Kidney (tissue), 14 donors: ENCODE data around the gene RNF181. TPM values are rescaled to one million over a fixed set of nuclear protein-coding genes. Genes with fewer than 3 reads are reported as not detected.

Experiments
- DNase-seq, 5 donors: peaks; one replicate each; pipeline ENCODE4 v3.0.0-alpha.2; 2013 to 2020
- FAIRE-seq: peaks from 2 replicates; lab custom pipeline; 2012; peaks lifted over from hg19 to GRCh38; lab: Jason Lieb, UNC
- H3K27ac ChIP-seq, 2 donors: one replicate each; pipeline ENCODE4 v1.7.0; 2013; ENCODE audit warnings: low read depth in 2 of 2, low read length in 2 of 2, inconsistent platforms in 1 of 2
- H3K27me3 ChIP-seq: one replicate; pipeline ENCODE4 v1.7.1; 2013; ENCODE audit warnings: low read length, inconsistent platforms; ENCODE audit not compliant: control insufficient read depth, insufficient read depth
- H3K36me3 ChIP-seq, 3 donors: one replicate each; pipeline versions ENCODE4 v1.7.0 to v1.7.1; 2013; ENCODE audit warnings: low read length in 3 of 3, control low read depth in 1 of 3, inconsistent platforms in 1 of 3; ENCODE audit not compliant: insufficient read depth in 3 of 3, control insufficient read depth in 2 of 3
- H3K4me1 ChIP-seq, 3 donors: one replicate each; pipeline versions ENCODE4 v1.7.0 to v1.7.1; 2013; ENCODE audit warnings: low read length in 3 of 3, inconsistent platforms in 1 of 3, low read depth in 1 of 3; ENCODE audit not compliant: control insufficient read depth in 2 of 3, insufficient read depth in 2 of 3
- H3K4me3 ChIP-seq, 3 donors: one replicate each; pipeline versions ENCODE4 v1.7.0 to v1.8.1; 2013; ENCODE audit warnings: low read length in 3 of 3, control low read depth in 1 of 3, inconsistent platforms in 1 of 3
- H3K9ac ChIP-seq, 3 donors: one replicate each; pipeline versions ENCODE4 v1.7.0 to v1.7.1; 2013; ENCODE audit warnings: low read length in 3 of 3, control low read depth in 1 of 3, inconsistent platforms in 1 of 3
- H3K9me3 ChIP-seq, 3 donors: one replicate each; pipeline versions ENCODE4 v1.7.0 to v1.7.1; 2013; ENCODE audit warnings: low read length in 3 of 3, control low read depth in 1 of 3, inconsistent platforms in 1 of 3; ENCODE audit not compliant: control insufficient read depth in 2 of 3, insufficient read depth in 1 of 3
- intact Hi-C: fragments of 100-400 bp; cut with DNase I; formaldehyde crosslinking; loops from one replicate; pipeline ENCODE4 v1.11.1; 2022
- polyA plus RNA-seq: library from polyadenylated mRNA; stranded (reverse); fragments of 350-450 nt; fragmentation: Illumina TruSeq; extraction: RNeasy Lipid Tissue Mini Kit (QIAGEN cat#74804); gene quantifications from one replicate; pipeline ENCODE4 v1.2.3, GENCODE V29; 2014; ENCODE audit warnings: low read depth, low replicate concordance; ENCODE audit not compliant: insufficient read depth
- total RNA-seq: library from RNA; stranded (reverse); fragmentation: NEBNext Ultra II Directional; extraction: Animal tissue kit (Norgen Biotek cat#: 25700); gene quantifications from one replicate; pipeline ENCODE4 v1.2.1, GENCODE V29; 2021
- TF ChIP-seq, protein P1 (sequence below): IDR thresholded peaks from 3 replicates; pipeline ENCODE4 v1.5.1; 2012; ENCODE audit warnings: mild to moderate bottlenecking, moderate library complexity, borderline replicate concordance; ENCODE audit not compliant: insufficient read depth; ENCODE audit errors: extremely low read depth
- donor health status: control.
- donor health status: control.
- donor health status: control.
- donor health status: control.
- donor health status: control.
- donor health status: DM: yes; HTN: yes; CAD: no.
- donor health status: Normal renal cell carcinoma (clear cell type).

RNF181 gene
- total and polyA plus RNA-seq, 2 donors from 2014 or later = 89.9 to 407 TPM

DNA sequence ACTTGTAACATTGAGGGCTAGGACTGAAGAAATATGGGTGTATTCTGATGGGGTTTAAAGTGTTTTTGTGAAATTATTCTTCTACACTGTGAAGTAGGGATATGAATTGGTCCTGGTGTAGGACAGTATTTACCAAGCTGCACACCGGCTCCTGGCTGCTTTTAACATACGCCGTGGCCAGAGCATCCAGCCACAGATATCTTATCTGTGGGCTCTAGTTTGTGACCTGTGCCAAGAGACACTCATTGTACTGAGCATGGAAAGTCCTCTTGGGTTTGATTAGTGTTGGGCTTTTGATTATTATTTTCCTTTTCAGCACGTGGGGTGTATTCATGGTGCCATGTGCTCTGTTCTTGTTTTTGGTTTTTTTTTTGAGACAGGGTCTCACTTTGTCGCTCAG is 28.4 kb downstream of the RNF181 start:
- no peak for FAIRE-seq

DNA sequence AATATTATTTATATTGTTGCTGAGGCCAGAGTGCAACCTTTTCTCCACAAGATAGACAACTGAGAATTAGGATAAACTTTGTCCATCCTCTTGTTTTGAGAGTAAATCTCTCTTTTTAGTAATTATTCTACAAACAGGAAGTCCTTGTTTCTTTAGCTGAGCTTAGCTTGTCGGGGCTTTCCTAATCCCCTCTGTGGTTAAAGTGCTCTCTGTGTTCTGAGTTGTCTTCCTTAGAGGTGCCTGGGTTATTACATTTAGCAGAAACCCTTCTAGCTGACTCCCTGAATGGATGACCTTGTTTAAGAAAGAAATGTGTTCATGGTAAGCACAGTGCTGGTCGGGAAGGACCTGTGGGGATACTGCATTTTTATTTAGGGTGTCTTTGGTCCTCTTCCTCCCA is 33.1 kb downstream of the RNF181 start:
- peaks cover 6 to 53% (median 29%) of the 10 kb centered on the region in 3 donors for H3K36me3 ChIP-seq
- DNase-seq (no peak), FAIRE-seq (no peak)
- no peak overlapping the region for H3K4me3 ChIP-seq
- TF ChIP-seq, protein P1, sequence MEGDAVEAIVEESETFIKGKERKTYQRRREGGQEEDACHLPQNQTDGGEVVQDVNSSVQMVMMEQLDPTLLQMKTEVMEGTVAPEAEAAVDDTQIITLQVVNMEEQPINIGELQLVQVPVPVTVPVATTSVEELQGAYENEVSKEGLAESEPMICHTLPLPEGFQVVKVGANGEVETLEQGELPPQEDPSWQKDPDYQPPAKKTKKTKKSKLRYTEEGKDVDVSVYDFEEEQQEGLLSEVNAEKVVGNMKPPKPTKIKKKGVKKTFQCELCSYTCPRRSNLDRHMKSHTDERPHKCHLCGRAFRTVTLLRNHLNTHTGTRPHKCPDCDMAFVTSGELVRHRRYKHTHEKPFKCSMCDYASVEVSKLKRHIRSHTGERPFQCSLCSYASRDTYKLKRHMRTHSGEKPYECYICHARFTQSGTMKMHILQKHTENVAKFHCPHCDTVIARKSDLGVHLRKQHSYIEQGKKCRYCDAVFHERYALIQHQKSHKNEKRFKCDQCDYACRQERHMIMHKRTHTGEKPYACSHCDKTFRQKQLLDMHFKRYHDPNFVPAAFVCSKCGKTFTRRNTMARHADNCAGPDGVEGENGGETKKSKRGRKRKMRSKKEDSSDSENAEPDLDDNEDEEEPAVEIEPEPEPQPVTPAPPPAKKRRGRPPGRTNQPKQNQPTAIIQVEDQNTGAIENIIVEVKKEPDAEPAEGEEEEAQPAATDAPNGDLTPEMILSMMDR = no peak
- intact Hi-C loops = no loop called here
- no peak overlapping the region for H3K9ac ChIP-seq
- no peaks in the 10 kb centered on the region for H3K4me1 ChIP-seq
- no peaks in the 10 kb centered on the region for H3K9me3 ChIP-seq
- H3K27ac ChIP-seq = no peak overlapping the region
- no peaks in the 10 kb centered on the region for H3K27me3 ChIP-seq

More for the DNA sequence above, 28.4 kb downstream of the RNF181 start:
- Histone ChIP-seq H3K9me3 (no peaks in the 10 kb centered on the region), H3K9ac (no peak overlapping the region), H3K4me1 (no peaks in the 10 kb centered on the region), H3K36me3 (peaks cover 7 to 53% (median 34%) of the 10 kb centered on the region in 3 donors), H3K27me3 (no peaks in the 10 kb centered on the region), H3K4me3 (no peak overlapping the region), H3K27ac (no peak overlapping the region)
- TF ChIP-seq, protein P1 = no peak
- intact Hi-C loops = no loop called here
- no peak for DNase-seq

- H3K27me3 ChIP-seq = no peaks in the 10 kb centered on the region
- H3K27ac ChIP-seq = no peak overlapping the region
- no peaks in the 10 kb centered on the region for H3K4me1 ChIP-seq
- TF ChIP-seq, protein P1 = no peak
- no peak for FAIRE-seq
- DNase-seq = no peak
- intact Hi-C loops = loop anchor here (10.0 kb wide), 2 partner anchors 73 to 183 kb away; no protein-coding TSS in a partner anchor
- peaks cover 2 to 49% (median 25%) of the 10 kb centered on the region in 3 donors for H3K36me3 ChIP-seq
- H3K9me3 ChIP-seq = no peaks in the 10 kb centered on the region
- no peak overlapping the region for H3K4me3 ChIP-seq
- no peak overlapping the region for H3K9ac ChIP-seq
Observed at GRCh38 chr2:85631316-85631715, 35.8 kb downstream of the RNF181 start.

DNA sequence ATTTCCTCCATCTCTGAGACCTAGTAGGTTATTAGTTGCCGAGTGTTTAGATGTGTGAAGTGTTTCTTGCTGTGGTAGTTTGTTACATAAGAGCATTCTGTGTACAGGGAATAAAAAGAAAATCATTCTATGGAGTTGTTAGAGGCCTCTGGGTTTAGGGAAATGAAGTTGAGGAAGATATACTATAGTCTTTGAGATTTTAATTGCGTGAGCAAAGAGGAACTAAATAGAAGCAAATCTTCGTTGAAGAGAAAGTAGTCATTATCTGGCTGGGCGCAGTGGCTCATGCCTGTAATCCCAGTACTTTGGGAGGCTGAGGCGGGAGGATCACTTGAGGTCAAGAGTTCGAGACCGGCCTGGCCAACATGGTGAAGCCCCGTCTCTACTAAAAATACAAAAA is 39.5 kb downstream of the RNF181 start:
- intact Hi-C loops = loop anchor here (10.0 kb wide), 2 partner anchors 70 to 180 kb away; no protein-coding TSS in a partner anchor
- peaks cover 11 to 61% (median 41%) of the 10 kb centered on the region in 3 donors for H3K36me3 ChIP-seq
- H3K4me3 ChIP-seq = no peak overlapping the region
- DNase-seq (no peak), FAIRE-seq (no peak)
- H3K27me3 ChIP-seq = no peaks in the 10 kb centered on the region
- H3K9ac ChIP-seq = no peak overlapping the region
- H3K4me1 ChIP-seq = no peaks in the 10 kb centered on the region
- no peak overlapping the region for H3K27ac ChIP-seq
- TF ChIP-seq, protein P1 = no peak
- no peaks in the 10 kb centered on the region for H3K9me3 ChIP-seq
